Measurements from ENCODE around the gene SEL1L2. TPM values are rescaled to one million over a fixed set of nuclear protein-coding genes. Genes with fewer than 3 reads are reported as not detected.

The SEL1L2 gene
- total and polyA plus RNA-seq, 9 of the 15 experiments (the other 6 are each of a cell fraction or from before 2014, with no cell fraction given) = not detected

DNA sequence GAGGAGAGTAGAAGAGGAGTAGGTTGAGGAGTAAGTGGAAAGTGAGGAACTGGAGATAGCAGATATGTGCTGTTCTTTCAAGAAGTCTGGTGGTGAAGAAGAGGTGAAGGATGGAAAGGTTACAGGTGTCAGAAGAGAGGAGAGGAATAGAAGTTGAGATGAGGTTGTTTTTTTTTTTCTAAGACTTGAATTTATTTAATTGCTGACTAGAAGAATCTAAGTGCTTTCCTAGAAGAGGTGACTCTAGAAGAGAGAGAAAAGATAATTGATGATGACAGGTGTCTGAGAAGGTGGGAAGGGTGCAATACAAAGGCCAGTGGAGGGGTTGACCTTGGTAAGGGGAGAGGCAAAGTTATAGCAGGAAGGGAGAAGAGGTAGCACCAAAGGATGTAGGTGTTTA lies 180.0 kb downstream of the SEL1L2 start:
- Histone ChIP-seq H3K4me1 (replicated peaks in 1 of 2; ENCODE audit: control insufficient read depth in 2 of 2, insufficient read depth in 2 of 2, low read length in 2 of 2) (no peaks in the 10 kb centered on the region), H4K20me1 (replicated peaks; ENCODE audit: control insufficient read depth, insufficient read depth, low read length) (no peaks in the 10 kb centered on the region), H3K27me3 (ENCODE audit: control insufficient read depth in 2 of 2, insufficient read depth in 2 of 2, low read length in 2 of 2) (no peaks in the 10 kb centered on the region), H3K4me2 (ENCODE audit: insufficient read depth, low read length) (no peak overlapping the region), H3K9me3 (replicated peaks; ENCODE audit: control insufficient read depth, insufficient read depth, low read depth, low read length) (no peaks in the 10 kb centered on the region), H3K4me3 (no peak overlapping the region), H2AFZ (ENCODE audit: low read depth, low read length) (no peak overlapping the region), H3K79me2 (ENCODE audit: control insufficient read depth, insufficient read depth, low read length) (no peaks in the 10 kb centered on the region), H3K36me3 (ENCODE audit: control insufficient read depth, insufficient read depth, low read length) (peaks cover 83% of the 10 kb centered on the region; the same call in 2 of the 3 replicates), H3K27ac (ENCODE audit: extremely low read depth, low read depth, low read length) (no peak overlapping the region), H3K9ac (ENCODE audit: insufficient read depth in 1 of 2, low read depth in 2 of 2, low read length in 2 of 2) (no peak overlapping the region), H3K9me1 (ENCODE audit: control insufficient read depth, insufficient read depth, low read length) (no peaks in the 10 kb centered on the region)
- no peak for DNase-seq (ENCODE audit: extremely low read depth in 1 of 4, low spot score in 3 of 4)
- no TSS peak for BruUV-seq (replicated peaks)
- in situ Hi-C loops (cut with MboI) = no loop called here
- TF ChIP-seq ZNF316 (IDR thresholded peaks at IDR 0.05) = peak; percentile 58
- TF ChIP-seq, protein P1, sequence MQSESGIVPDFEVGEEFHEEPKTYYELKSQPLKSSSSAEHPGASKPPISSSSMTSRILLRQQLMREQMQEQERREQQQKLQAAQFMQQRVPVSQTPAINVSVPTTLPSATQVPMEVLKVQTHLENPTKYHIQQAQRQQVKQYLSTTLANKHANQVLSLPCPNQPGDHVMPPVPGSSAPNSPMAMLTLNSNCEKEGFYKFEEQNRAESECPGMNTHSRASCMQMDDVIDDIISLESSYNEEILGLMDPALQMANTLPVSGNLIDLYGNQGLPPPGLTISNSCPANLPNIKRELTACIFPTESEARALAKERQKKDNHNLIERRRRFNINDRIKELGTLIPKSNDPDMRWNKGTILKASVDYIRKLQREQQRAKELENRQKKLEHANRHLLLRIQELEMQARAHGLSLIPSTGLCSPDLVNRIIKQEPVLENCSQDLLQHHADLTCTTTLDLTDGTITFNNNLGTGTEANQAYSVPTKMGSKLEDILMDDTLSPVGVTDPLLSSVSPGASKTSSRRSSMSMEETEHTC (IDR thresholded peaks at IDR 0.05) = no peak
- no peak for FAIRE-seq
- CTCF ChIA-PET (ENCODE audit: low intra/inter-chr PET ratio) = no interaction called here
- ATAC-seq = no peak
- POLR2A ChIA-PET = no interaction called here
- intact Hi-C loops (cut with micrococcal nuclease) = no loop called here

DNA sequence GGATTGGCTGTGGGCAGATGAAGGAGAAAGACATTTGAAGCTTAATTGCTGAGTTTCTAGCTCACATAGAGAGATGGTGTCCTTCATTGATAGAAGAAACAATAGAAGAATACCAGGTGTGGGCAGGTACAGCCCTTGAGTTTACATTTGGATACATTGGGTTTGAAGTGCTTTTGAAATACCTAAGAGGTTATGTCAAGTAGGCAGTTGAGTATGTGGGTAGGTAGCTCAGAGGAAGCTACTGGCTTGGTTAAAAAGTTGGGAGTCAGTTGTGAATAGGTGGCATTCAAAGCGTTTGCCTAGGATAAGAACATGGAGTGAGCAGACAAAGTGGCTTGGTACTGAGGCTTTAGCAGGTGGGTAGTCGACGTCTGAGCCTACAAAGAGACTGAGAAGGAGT lies 180.6 kb downstream of the SEL1L2 start:
- no peak overlapping the region for H3K4me2 ChIP-seq (ENCODE audit: insufficient read depth, low read length)
- intact Hi-C loops (cut with micrococcal nuclease) (no loop called here), in situ Hi-C loops (cut with MboI) (no loop called here)
- peaks cover 83% of the 10 kb centered on the region; the same call in 2 of the 3 replicates for H3K36me3 ChIP-seq (ENCODE audit: control insufficient read depth, insufficient read depth, low read length)
- no peaks in the 10 kb centered on the region for H3K9me3 ChIP-seq (replicated peaks; ENCODE audit: control insufficient read depth, insufficient read depth, low read depth, low read length)
- no peak overlapping the region for H3K4me3 ChIP-seq
- TF ChIP-seq MYNN (IDR thresholded peaks at IDR 0.05) = no peak
- TF ChIP-seq MYNN (CRISPR knock-in tag; IDR thresholded peaks at IDR 0.05) = no peak
- no peak for TF ChIP-seq ZNF3 (CRISPR knock-in tag; IDR thresholded peaks at IDR 0.05)
- TF ChIP-seq, protein P2, sequence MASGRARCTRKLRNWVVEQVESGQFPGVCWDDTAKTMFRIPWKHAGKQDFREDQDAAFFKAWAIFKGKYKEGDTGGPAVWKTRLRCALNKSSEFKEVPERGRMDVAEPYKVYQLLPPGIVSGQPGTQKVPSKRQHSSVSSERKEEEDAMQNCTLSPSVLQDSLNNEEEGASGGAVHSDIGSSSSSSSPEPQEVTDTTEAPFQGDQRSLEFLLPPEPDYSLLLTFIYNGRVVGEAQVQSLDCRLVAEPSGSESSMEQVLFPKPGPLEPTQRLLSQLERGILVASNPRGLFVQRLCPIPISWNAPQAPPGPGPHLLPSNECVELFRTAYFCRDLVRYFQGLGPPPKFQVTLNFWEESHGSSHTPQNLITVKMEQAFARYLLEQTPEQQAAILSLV (tag; IDR thresholded peaks at IDR 0.05) = no peak
- TF ChIP-seq, protein P3, sequence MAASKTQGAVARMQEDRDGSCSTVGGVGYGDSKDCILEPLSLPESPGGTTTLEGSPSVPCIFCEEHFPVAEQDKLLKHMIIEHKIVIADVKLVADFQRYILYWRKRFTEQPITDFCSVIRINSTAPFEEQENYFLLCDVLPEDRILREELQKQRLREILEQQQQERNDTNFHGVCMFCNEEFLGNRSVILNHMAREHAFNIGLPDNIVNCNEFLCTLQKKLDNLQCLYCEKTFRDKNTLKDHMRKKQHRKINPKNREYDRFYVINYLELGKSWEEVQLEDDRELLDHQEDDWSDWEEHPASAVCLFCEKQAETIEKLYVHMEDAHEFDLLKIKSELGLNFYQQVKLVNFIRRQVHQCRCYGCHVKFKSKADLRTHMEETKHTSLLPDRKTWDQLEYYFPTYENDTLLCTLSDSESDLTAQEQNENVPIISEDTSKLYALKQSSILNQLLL (CRISPR knock-in tag; IDR thresholded peaks at IDR 0.05; ENCODE audit: borderline replicate concordance) = no peak
- TF ChIP-seq NFIC (IDR thresholded peaks at IDR 0.05) = no peak
- no peak for TF ChIP-seq ZNF23 (CRISPR knock-in tag; IDR thresholded peaks at IDR 0.05)
- TF ChIP-seq ZNF431 (CRISPR knock-in tag; IDR thresholded peaks at IDR 0.05) = no peak
- TF ChIP-seq ZNF830 (CRISPR knock-in tag; IDR thresholded peaks at IDR 0.05) = no peak
- no peaks in the 10 kb centered on the region for H3K79me2 ChIP-seq (ENCODE audit: control insufficient read depth, insufficient read depth, low read length)
- no peaks in the 10 kb centered on the region for H4K20me1 ChIP-seq (replicated peaks; ENCODE audit: control insufficient read depth, insufficient read depth, low read length)
- no peak overlapping the region for H3K27ac ChIP-seq (ENCODE audit: extremely low read depth, low read depth, low read length)
- CTCF ChIA-PET (ENCODE audit: low intra/inter-chr PET ratio) = no interaction called here
- H3K27me3 ChIP-seq (ENCODE audit: control insufficient read depth in 2 of 2, insufficient read depth in 2 of 2, low read length in 2 of 2) = no peaks in the 10 kb centered on the region
- H3K9ac ChIP-seq (ENCODE audit: insufficient read depth in 1 of 2, low read depth in 2 of 2, low read length in 2 of 2) = no peak overlapping the region
- no peak for FAIRE-seq
- DNase-seq (ENCODE audit: extremely low read depth in 1 of 4, low spot score in 3 of 4) = no peak
- no peak for ATAC-seq
- 85% methylated on average over 3 of the region's 3 CpGs for WGBS (ENCODE audit: insufficient coverage, low coverage, missing lambda C conversion rate)
- POLR2A ChIA-PET = no interaction called here
- BruUV-seq (replicated peaks) = no TSS peak
- H3K4me1 ChIP-seq (replicated peaks in 1 of 2; ENCODE audit: control insufficient read depth in 2 of 2, insufficient read depth in 2 of 2, low read length in 2 of 2) = no peaks in the 10 kb centered on the region
- no peaks in the 10 kb centered on the region for H3K9me1 ChIP-seq (ENCODE audit: control insufficient read depth, insufficient read depth, low read length)
- no peak overlapping the region for H2AFZ ChIP-seq (ENCODE audit: low read depth, low read length)

Data from K562 (cell line).